ENCODE measurements around the gene CISTR. TPM values are rescaled to one million over a fixed set of nuclear protein-coding genes. Genes with fewer than 3 reads are reported as not detected.

CISTR gene
- total and polyA plus RNA-seq, 2 donors (not counting 3 experiments of a cell fraction or from before 2014, with no cell fraction given): not detected

- Histone ChIP-seq H2AFZ (ENCODE audit: low read depth, low read length) (no peak overlapping the region), H3K4me2 (ENCODE audit: insufficient read depth, low read length) (no peak overlapping the region), H3K9me3 (replicated peaks; ENCODE audit: control insufficient read depth, insufficient read depth, low read length) (no peaks in the 10 kb centered on the region), H3K4me3 (replicated peaks in 1 of 3; ENCODE audit: insufficient read depth in 1 of 3, low read depth in 1 of 3, low read length in 3 of 3) (no peak overlapping the region), H3K9me1 (replicated peaks; ENCODE audit: control insufficient read depth, extremely low read depth, insufficient read depth, low read length) (no peaks in the 10 kb centered on the region), H3K36me3 (ENCODE audit: control insufficient read depth in 2 of 2, extremely low read depth in 1 of 2, insufficient read depth in 2 of 2, low read length in 2 of 2) (no peaks in the 10 kb centered on the region), H3K4me1 (ENCODE audit: control insufficient read depth, extremely low read depth, insufficient read depth, low read length) (peaks cover 3% of the 10 kb centered on the region), H4K20me1 (replicated peaks; ENCODE audit: control insufficient read depth, extremely low read depth, insufficient read depth, low read length) (no peaks in the 10 kb centered on the region), H3K27me3 (ENCODE audit: control insufficient read depth in 2 of 2, insufficient read depth in 2 of 2, low read length in 2 of 2) (peaks cover 37 to 49% of the 10 kb centered on the region in 2 experiments), H3K27ac (ENCODE audit: insufficient read depth, low read depth, low read length) (no peak overlapping the region), H3K79me2 (ENCODE audit: control insufficient read depth, insufficient read depth, low read length) (no peaks in the 10 kb centered on the region), H3K9ac (replicated peaks; ENCODE audit: extremely low read depth, insufficient read depth, low read length) (no peak overlapping the region)
- CTCF ChIA-PET: interaction anchor here (1.0 to 1.3 kb wide), 2 partner anchors 15 to 18 kb away, joined by 3 to 4 read pairs; no protein-coding TSS in a partner anchor
- no peak for TF ChIP-seq EZH2 (IDR thresholded peaks at IDR 0.05; ENCODE audit: borderline replicate concordance, low read depth, low read length, severe bottlenecking)
- TF ChIP-seq POLR2AphosphoS5 (IDR thresholded peaks at IDR 0.05; ENCODE audit: insufficient read depth, low read depth, low read length): no peak
- no peak for TF ChIP-seq CTCF (IDR thresholded peaks at IDR 0.05; ENCODE audit: extremely low read depth in 1 of 2, insufficient read depth in 1 of 2, low read depth in 1 of 2, low read length in 2 of 2)
- no peak for TF ChIP-seq MAX (IDR thresholded peaks at IDR 0.05; ENCODE audit: insufficient read depth, insufficient read length)
- no peak for TF ChIP-seq JUN (IDR thresholded peaks at IDR 0.05; ENCODE audit: borderline replicate concordance, insufficient read depth, insufficient read length, low read depth)
- TF ChIP-seq MYC (IDR thresholded peaks at IDR 0.05; ENCODE audit: low read depth, low read length): no peak
- TF ChIP-seq POLR2A (IDR thresholded peaks at IDR 0.05; ENCODE audit: low read depth, low read length): no peak
- TF ChIP-seq FOS (IDR thresholded peaks at IDR 0.05; ENCODE audit: borderline replicate concordance, insufficient read depth, low read length): no peak
- TF ChIP-seq GATA2 (IDR thresholded peaks at IDR 0.05; ENCODE audit: insufficient read depth, insufficient read length, low read depth, low read length): no peak
- dilution Hi-C loops (cut with MboI; ENCODE audit: extremely low pct_ligation_motif_present, low sequenced_read_pairs): no loop called here
- no TSS peak for BruUV-seq (replicated peaks)
- no peak for DNase-seq (ENCODE audit: low read depth, low spot score)
- no peak for FAIRE-seq
- POLR2A ChIA-PET: no interaction called here
- intact Hi-C loops (cut with micrococcal nuclease): no loop called here
These were observed 9.5 kb upstream of the CISTR start for GRCh38 chr12:53761306-53761705.

All from endothelial cell of umbilical vein (primary cell).